GM18858 (cell line): ENCODE measurements around the gene SPSB4.
"Not testable (repeated sequence)": the region's sequence is repeated elsewhere in the genome, so short reads cannot be mapped to it uniquely, and the experiment has no call there.

Experiments used
- ATAC-seq: cut with Tn5 transposase; IDR thresholded peaks from one replicate; pipeline ENCODE4 v1.9.1; 2021; ENCODE audit not compliant: unreplicated experiment

Gene SPSB4

DNA sequence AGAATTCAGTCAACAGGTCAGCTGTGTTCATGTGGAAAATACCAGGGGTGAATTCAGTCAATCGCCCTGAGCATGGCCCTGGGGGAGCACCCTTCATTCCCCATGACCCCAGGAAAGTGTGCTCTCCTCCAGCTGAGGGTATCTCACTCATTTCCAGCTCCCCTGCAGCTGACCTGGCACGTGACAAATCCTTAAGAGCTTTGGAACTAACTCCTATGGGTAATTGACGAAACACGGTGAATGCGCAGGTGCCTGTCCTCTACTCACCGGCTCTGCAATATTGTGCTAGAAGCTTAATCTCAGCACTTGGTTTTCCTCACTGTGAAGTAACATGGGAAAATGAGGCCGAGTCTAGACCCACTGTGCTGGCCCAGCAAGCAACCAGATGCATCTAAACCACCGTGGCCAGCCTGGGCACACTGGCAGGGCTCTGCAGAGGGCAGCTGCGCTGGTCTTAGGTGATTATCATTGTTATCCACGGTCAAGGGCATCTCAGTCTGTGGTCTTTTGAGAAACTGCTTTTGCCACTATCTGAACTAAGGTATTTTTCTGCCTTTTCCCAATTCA is 63.1 kb downstream of the SPSB4 start:
- no peak for ATAC-seq

DNA sequence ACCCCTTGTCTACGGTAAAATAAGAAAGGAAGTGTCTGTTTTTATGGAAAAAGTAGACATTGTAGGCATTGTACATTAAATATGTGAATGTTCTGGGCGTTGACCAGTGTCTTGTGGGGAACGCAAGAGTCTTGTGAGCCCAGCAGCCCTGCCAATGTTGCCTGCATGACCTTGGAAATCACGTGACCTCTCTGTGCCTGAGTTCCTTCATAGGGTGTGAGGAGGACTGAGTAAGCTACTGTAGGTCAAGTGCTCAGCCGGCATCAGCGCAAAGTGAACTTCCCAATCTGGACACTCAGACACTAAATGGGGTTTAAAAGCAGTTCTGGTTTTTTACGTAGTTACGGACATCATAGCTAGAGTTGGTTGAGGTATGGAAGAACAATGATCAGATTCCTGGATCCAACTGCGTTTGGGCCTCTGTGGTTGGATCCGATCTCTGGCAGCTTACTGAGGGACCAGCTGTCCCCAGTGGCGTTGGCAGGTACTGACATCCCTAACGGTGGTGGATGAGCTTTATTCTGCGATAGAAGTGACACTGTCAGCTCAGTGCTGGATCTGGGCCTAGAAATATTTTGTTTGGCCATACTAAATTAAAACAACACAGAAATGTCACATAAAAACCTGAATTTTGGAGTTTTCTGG is 63.8 kb downstream of the SPSB4 start:
- no peak for ATAC-seq

DNA sequence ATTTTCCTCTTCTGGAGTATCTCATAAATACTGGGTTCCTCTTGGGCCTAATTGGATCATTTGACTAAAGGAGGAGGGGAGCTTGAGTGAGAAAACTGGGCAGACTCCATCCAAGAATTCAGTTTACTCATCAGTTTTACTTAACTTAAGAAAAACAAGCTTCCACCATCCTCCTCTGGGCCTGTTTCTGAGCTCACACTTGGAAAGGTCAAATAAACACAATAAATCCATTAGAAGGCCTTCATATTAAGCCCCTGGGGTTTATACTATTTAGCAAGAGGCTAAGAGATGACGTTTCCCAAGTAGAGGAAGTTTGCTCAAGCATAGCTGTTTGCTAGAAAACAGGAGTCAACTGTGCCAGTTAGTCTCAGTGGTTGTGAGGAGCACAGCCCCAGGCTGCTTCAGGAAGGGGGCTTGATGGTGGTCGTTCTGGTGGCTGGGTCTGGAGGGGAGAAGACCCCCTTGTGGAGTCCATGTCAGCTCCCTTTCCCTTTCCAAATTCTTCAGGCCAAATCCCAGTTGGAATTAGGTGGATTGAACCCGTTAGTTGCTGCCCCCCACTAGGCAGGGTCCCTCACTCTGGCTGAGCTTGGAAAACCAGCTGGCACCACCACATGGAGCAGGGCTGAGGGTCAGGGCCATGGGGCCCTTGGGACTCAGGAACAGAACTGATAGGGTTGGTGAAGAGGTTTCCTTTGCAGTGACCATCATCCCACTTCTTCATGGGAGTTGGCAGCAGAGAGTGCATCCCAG is 64.8 kb downstream of the SPSB4 start:
- ATAC-seq, result no peak

DNA sequence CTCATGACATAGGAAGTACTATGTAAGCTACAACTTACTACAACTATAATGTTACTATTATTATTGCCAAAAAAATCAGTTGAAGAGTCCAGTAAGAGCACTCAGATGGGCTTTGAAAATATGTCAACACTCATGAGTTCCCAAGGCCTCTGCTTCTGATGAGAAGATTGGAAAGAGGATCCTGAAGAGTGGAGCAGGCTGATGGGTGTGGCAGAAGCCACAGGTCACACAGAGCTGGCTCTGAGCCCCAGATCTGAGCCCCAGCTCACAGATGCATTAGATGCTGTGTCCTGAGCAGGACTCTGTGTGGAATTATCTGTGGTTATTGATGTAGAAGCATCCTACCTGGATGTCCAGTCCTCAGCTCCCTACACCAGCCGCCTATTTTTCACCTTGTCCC is 65.6 kb downstream of the SPSB4 start:
- no peak for ATAC-seq

DNA sequence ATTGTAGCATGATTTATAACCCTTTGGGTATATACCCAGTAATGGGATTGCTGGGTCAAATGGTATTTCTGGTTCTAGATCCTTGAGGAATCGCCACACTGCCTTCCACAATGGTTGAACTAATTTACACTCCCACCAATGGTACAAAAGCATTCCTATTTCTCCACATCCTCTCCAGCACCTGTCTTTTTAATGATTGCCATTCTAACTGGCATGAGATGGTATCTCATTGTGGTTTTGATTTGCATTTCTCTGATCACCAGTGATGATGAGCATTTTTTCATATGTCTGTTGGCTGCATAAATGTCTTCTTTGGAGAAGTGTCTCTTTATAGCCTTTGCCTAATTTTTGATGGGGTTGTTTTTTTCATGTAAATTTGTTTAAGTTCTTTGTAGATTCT is 66.8 kb downstream of the SPSB4 start:
- ATAC-seq, result not testable (repeated sequence)

DNA sequence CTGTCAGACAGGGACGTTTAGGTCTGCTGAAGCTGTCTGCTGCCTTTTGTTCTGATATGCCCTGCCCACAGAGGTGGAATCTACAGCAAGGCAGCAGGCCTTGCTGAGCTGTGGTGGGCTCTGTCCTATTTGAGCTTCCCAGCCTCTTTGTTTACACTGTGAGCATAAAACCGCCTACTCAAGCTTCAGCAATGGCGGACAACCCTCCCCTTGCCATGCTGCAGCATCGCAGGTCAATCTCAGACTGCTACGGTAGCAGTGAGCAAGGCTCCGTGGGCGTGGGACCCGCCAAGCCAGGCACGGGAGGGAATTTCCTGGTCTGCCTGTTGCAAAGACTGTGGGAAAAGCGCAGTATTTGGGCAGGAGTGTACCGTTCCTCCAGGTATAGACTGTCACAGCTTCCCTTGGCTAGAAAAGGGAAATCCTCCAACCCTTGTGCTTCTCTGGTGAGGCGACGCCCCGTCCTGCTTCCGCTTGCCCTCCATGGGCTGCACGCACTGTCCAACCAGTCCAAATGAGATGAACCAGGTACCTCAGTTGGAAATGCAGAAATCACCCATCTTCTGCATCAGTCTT is 71.4 kb downstream of the SPSB4 start:
- no peak for ATAC-seq

DNA sequence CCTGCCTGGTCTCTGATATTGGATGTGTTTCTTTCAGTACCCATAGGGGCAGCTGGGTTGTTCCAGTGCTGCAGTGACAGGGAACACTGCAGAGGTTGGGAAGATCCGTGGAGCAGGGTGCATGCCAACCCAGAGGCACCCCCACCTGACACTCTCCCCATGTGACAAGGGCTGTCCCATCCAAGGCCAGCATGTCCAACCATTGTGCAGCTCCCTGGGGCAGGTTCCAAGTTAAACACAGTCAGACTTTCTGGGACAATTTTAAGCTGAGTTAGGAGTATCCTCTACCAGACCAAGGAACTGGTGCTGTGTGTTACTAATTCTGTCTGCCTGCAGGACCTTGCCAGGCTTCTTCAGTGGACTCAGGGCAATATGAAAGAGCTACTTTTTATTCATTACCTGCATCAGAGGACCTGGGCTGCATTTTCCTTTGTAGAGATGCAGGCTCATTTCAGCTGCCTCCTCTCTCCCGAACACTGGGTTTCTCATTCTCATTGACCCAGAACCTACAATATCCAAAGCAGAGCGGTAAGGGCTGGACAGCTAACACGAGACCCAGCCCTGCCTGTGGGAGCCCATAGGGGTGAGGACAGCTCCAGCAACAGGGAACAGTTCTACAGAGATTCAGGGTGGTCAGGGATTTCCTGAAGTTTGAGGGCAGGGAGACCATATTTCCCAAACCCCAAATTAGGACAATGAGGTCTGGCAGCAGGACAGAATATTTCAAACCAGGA is 72.7 kb downstream of the SPSB4 start:
- ATAC-seq, result no peak

DNA sequence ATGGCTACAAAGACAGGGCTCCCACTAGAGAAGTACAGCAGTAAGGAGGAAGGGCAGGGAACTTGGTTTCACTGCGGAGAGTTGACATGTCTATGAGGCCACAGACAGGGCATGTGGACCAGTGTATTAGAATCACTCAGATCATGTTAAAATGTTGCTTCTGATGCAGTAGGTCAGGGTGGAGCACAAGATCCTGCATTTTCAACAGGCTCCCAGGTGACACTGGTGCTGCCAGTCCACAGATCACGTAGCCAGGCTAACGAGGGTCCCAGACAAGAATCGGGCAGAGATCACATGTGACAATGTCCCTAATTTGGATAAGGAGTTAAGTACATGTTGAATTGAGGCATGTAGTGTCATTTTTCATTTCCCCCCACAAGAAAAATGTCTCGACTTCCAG is 73.6 kb downstream of the SPSB4 start:
- no peak for ATAC-seq

DNA sequence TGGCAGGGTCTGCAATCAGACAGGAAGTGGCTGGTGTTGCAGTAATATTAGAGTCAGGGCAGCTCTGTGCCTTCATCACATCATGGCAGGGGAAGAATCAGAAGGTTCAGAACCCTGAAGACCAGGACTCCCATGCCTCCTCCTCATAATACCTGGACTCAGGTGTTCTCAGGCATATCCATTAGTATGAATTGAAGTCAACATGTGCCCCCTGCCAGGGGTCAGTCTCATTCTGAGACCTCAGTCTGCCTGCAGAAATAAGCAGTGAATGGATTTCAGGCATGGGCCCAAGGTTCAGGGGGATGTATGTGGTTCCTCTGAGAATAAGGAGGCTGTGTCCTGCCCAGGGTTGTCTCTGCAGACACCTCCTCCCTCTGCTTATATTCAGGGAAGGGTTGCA is 74.2 kb downstream of the SPSB4 start:
- ATAC-seq, result no peak

DNA sequence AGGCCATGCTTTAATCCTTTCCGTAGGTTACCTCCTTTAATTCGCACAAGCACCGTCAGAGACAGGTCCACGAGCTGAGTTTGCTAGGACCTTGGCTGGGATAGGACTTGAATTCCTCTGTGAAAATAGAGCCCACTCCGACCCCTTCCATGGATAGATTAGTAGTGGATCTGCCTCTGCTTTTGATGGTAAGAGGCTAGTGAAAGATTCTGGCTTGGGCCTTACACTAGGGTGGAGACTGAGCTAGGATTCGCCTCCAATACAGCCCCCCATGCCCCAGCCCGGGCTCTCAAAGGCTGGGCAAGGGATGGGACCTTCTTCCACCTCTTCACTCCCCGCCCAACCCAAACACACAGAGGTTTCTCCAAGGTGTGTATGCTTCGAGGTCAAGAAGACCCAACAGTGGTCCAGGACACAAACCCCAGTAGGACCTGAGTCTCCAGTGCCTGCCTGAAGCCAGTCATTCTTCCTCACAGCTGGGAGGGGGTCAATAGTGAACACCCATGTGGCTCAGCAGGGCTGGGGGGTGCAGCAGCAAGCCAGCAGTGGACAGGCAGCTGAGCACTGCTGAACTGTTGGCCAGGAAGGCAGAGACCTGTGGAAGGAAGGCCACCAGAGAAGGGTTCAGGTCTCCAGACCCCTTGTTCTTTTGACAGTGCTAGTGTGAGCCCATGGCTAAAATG is 75.7 kb downstream of the SPSB4 start:
- ATAC-seq, result no peak

DNA sequence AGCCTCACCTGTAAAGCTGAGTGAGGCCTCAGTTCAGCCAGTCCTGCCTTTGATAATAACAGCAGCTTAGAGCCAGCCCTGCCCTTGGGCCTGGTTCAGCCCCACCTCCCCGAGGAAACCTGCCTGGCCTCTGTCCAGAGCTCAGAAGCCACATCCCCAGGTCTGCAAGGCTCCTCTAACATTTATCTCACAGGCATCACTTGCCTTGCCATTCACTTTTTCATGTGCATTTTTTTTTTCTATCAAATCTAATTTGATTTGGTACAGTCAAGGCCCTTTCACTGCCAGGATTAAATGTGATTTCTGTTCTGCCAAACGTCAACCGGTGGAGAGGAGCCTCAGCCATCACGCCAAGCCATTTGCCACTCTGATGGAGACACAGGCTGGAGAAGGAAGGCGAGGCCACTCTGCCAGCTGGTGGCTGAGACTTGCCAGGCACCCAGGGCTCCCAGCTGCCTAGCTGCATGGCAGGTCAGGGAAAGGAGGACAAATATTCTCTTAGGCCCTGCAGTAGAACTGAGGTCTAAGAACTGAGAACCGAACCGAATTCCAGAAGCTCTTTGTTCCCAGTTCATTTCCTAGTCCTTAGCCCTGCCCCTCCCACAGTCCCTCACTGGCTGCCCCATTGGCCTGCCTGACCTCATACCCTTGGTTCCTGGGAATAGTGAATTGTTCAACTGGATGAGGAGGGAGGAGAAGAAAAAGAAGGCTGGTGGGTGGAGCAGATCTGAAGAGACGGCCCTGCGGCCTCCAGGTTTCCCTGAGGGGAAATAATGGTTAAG is 76.4 kb downstream of the SPSB4 start:
- no peak for ATAC-seq

DNA sequence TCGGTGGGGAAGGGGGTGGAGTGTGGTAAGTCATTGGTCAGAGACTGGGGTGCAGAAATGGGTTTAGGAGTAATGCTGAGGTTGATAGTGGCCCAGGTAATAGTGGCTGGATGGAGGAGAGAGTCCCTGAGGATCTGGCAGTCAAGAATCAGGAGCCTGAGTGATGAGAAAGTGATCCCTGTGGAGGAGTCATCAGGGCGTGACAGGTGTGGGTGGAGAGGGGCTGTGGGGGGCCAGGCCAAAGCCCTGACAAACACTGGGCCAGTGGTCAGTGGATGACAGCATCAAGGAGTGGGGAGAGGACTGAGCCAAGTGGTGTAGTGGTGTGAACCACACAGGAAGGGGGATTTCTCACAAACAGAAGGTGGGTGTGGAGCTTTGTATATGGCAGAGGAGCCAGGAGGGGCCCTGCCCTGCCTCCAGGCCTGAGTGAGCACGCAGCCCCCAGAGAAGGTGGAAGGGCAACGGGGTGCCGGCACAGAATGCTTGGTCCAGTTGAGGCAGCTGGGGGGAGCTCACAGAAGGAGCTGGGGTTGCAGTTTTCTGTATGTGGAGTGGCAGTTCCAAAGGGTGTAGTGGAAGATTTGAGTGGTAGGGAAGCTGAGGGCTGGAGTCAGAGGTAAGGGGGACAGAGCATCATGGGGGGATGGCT is 77.1 kb downstream of the SPSB4 start:
- ATAC-seq, result no peak

DNA sequence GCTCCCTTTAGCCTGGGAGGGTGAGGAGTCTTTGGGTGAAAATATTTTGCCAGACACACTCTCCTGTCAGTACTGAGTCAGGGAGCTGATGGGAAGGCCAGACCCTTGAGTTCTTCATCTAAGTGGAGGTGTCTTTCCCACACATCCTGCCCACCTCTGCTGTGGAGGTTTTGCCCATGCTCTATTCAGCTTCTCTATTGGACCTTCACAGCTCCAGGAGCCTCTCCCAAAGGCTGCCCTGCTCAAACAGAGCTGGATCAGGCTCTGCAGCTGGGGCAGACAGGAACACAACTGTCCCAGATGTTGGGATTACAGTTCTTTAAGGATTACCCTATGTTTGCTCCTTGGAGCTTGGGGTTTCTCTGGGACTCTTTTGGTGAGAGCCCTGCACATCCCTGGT is 77.9 kb downstream of the SPSB4 start:
- no peak for ATAC-seq

DNA sequence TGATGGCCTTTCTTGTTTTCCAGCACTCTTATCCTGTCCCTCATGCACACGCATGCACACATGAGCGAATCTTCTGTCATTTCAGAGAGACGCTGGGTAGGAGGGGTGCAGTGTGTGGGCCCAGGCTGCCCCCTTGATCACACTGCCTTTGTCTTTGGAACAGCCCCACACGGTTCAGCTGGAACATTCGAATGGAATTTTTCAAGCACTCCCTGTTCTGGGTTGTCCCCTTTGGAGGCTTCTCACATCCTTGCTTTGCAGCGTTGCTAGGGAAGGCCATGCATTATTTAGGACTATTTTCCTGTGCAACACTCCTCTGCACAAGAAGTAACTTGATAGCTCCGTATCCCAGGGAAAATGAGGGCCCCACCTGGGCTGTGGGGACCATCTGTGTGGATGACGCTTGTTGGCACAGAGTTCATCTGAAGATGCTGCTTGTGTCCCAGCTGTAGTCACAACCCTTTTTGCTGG is 78.4 kb downstream of the SPSB4 start:
- no peak for ATAC-seq

DNA sequence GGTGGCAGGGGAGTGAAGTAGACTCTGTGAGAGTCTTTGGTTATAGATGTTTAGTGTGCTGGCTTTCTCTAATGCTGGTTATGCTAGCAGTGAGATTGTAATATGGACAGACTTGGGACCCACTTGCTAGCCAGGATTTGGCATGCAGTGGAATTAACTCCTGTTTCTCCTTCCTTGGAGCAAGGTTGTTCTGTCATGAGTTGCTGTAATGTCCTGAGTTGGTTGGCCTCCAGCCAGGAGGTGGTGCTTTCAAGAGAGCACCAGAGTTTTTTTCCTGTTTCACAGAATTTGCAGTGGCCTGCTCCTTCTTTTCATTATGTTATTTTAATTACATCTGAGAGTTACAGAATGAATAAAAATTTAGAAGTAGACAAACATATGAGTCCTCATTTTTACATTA is 92.4 kb downstream of the SPSB4 start:
- no peak for ATAC-seq

DNA sequence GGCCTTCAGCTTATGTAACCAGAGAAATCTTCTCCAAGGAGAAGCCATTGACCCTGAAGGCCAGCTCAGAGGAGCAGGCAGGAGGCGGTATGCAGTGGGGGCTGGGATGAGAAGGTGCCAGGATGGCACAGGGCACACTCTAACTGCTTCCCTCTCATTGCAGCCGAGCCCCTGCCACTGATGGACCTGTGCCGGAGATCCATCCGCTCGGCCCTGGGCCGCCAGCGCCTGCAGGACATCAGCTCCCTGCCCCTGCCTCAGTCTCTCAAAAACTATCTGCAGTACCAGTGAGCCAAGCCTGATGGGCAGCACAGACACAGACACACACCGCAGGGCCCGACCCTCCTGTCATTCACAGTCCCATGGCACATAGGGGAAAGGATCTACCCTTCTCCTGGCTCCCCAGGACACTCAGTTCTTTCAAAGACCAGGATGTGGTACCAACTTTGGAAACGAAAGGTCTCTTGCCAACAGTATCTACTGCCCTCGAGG is 95.9 kb downstream of the SPSB4 start:
- no peak for ATAC-seq

DNA sequence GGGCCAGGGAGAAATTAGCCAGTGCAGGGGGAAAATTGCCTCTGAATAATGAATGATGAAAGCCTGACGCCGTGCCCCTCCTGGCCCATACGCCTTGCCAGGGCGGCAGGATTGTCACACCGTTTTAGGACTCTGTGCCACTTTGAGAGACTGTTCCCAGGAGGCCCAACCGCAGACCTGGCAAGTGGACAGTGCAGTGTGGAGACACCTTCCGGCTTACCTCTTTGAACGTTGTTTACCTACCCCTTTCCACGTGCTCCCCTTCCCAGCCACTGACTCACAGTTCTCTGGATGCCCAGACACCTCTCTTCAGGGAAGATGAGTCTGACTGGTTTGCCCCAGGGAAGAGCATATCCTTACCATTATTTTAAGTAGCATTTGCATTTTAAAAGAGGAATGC is 96.5 kb downstream of the SPSB4 start:
- ATAC-seq, result no peak

DNA sequence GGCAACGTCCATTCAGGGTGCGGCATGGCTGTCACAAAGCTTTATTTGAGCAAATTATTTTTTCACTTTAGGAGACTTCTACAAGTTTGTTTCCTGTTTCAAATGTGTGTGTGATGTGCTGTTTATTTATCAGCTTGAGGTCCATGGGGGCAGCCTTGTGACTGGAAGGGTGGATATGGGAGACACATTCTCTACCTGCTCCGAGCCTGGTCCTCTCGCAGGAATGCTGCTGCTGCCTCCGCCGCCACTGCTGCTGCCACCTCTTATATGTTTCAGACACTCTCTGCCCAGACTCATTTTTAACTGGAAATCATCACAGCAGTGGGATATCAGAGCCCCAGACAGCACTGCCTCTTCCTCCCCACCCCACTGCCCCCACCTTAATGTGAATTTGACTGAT is 97.0 kb downstream of the SPSB4 start:
- no peak for ATAC-seq

DNA sequence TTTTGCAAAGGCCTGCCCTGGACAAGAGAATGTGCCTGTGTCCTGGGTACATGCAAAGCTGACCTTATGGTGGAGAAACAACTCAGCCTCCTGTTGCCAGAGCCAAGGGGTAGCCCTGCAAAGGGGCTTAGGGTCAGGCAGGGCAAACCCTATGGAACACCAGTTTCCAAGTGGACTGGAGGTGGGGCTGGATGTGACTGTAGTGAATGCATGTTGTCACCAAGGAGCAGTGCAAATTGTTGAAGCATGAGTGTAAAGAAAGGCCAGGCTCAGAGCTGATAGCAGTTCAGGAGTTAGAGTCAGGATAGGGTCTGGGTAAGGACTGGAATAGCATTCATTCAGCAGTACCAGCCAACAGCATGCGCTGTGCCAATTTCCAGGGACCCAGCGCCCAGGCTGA is 97.6 kb downstream of the SPSB4 start:
- no peak for ATAC-seq
